CD4-positive, CD25-positive, alpha-beta regulatory T cell (primary cell): Measurements from ENCODE around the gene TTC27. TPM values are rescaled to one million over a fixed set of nuclear protein-coding genes. Genes with fewer than 3 reads are reported as not detected.

Experiments used
- ATAC-seq, 2 donors: fragments of 150-1000 bp; cut with Tn5 transposase; one replicate each; pipeline ENCODE4 v1.10.0; 2021; ENCODE audit warnings: low read depth in 2 of 2, moderate number of reproducible peaks in 2 of 2, moderate library complexity in 1 of 2
- DNase-seq, 3 donors: peaks; one replicate each; pipeline versions ENCODE4 v3.0.0 to v3.0.0-alpha.2; 2012 to 2022; ENCODE audit warnings: mixed read lengths in 1 of 3
- H3K27ac ChIP-seq: one replicate; pipeline ENCODE4 v1.7.0; 2013; ENCODE audit warnings: mild to moderate bottlenecking, low read length; ENCODE audit not compliant: insufficient read depth, poor library complexity, severe bottlenecking
- H3K27me3 ChIP-seq: one replicate; pipeline ENCODE4 v1.7.0; 2013; ENCODE audit warnings: low read length; ENCODE audit not compliant: control insufficient read depth, insufficient read depth
- H3K36me3 ChIP-seq: one replicate; pipeline ENCODE4 v1.7.0; 2013; ENCODE audit warnings: mild to moderate bottlenecking, low read length, moderate library complexity; ENCODE audit not compliant: control insufficient read depth, insufficient read depth
- H3K4me1 ChIP-seq: 2 replicates; pipeline ENCODE4 v1.7.0; 2013; ENCODE audit warnings: mild to moderate bottlenecking, low read length; ENCODE audit not compliant: insufficient read depth, control insufficient read depth, poor library complexity, severe bottlenecking
- H3K4me3 ChIP-seq: one replicate; pipeline ENCODE4 v1.7.0; 2013; ENCODE audit warnings: low read depth, mild to moderate bottlenecking, low read length, moderate library complexity
- H3K9me3 ChIP-seq, 2 experiments: 1 replicate in 1 of 2; 2 replicates in 1 of 2; pipeline ENCODE4 v1.7.0; 2013; ENCODE audit warnings: low read length in 2 of 2, mild to moderate bottlenecking in 1 of 2, moderate library complexity in 1 of 2; ENCODE audit not compliant: control insufficient read depth in 2 of 2
- H3K27ac Mint-ChIP-seq, 3 donors: one replicate each; pipeline ENCODE4 v1.8.0; 2020 to 2022; ENCODE audit warnings: mild to moderate bottlenecking in 3 of 3, mixed read lengths in 3 of 3, moderate library complexity in 2 of 3
- H3K27me3 Mint-ChIP-seq: one replicate; pipeline ENCODE4 v1.8.0; 2022; ENCODE audit warnings: mild to moderate bottlenecking, mixed read lengths
- H3K36me3 Mint-ChIP-seq: one replicate; pipeline ENCODE4 v1.8.0; 2020; ENCODE audit warnings: mixed read lengths
- H3K4me1 Mint-ChIP-seq, 4 donors: one replicate each; pipeline ENCODE4 v1.8.0; 2020 to 2022; ENCODE audit warnings: mixed read lengths in 4 of 4, mild to moderate bottlenecking in 1 of 4
- H3K4me3 Mint-ChIP-seq, 4 donors: one replicate each; pipeline ENCODE4 v1.8.0; 2020 to 2022; ENCODE audit warnings: mild to moderate bottlenecking in 4 of 4, mixed read lengths in 4 of 4, moderate library complexity in 3 of 4
- H3K9me3 Mint-ChIP-seq, 7 donors: one replicate each; pipeline ENCODE4 v1.8.0; 2020 to 2022; ENCODE audit warnings: mixed read lengths in 7 of 7, mild to moderate bottlenecking in 3 of 7, moderate library complexity in 2 of 7
- polyA plus RNA-seq, 4 donors: library from polyadenylated mRNA; unstranded; fragments of 300-500 nt; fragmentation: Illumina TruSeq; gene quantifications; one replicate each; pipeline ENCODE4 v1.2.3, GENCODE V29; 2021
- total RNA-seq: library from RNA; stranded (reverse); gene quantifications from one replicate; pipeline ENCODE4 v1.2.3, GENCODE V29; 2022

The TTC27 gene
- total and polyA plus RNA-seq, 5 donors from 2014 or later: 18.6 to 25.5 (median 23.6) TPM

DNA sequence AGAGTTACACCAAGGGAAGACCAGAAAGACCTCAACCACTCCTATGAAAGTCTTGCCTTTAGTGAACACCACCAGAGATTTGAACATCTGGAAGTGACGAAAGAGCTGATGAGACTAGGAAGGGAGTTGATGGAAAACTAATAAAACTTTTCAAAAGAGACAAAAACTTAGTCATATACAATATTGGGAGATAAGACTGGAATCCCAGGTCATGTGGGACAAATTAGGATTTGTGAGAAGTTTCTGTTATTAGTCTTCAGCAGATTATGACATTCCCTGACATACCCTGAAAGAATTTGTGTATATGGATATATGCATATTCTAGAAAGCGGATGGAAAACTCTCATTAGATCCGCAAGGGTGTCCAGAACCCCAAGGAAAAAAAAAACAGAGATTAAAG, 173.9 kb downstream of the TTC27 start:
- Histone ChIP-seq H3K27ac (no peak overlapping the region), H3K27me3 (no peaks in the 10 kb centered on the region), H3K4me3 (no peak overlapping the region), H3K4me1 (no peaks in the 10 kb centered on the region), H3K36me3 (peaks cover 3% of the 10 kb centered on the region), H3K9me3 (no peaks in the 10 kb centered on the region)
- no peak overlapping the region for H3K27ac Mint-ChIP-seq
- ATAC-seq (no peak), DNase-seq (no peak)
- H3K4me1 Mint-ChIP-seq: peaks cover 0 to 10% (median 3%) of the 10 kb centered on the region in 4 donors
- no peak overlapping the region for H3K4me3 Mint-ChIP-seq
- peaks cover 20% of the 10 kb centered on the region for H3K36me3 Mint-ChIP-seq
- H3K27me3 Mint-ChIP-seq: no peaks in the 10 kb centered on the region
- peaks cover 0 to 1% (median 0%) of the 10 kb centered on the region in 7 donors for H3K9me3 Mint-ChIP-seq

DNA sequence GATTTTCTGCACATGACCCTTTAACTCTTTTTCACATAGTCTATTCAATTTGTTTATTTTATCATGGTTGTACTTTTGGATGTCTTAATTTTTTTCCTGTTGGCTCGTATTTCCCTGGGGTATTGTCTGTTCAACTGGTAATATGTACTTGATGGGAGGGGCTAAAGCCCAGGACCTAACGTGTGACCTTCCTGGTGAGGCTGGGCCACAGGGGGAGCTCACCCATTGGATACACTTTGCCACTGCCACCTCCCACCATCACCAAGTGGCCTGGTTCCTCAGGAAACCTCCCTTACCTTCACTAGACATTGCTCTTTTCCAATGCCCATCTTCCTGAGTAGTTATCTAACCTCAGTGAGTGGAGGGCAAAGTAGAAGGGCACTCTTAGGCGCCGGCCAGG, 175.0 kb downstream of the TTC27 start:
- ATAC-seq: no peak
- no peaks in the 10 kb centered on the region for H3K4me1 ChIP-seq
- H3K4me3 Mint-ChIP-seq: no peak overlapping the region
- H3K27me3 Mint-ChIP-seq: no peaks in the 10 kb centered on the region
- peaks cover 17% of the 10 kb centered on the region for H3K36me3 Mint-ChIP-seq
- H3K4me1 Mint-ChIP-seq: peaks cover 0 to 10% (median 3%) of the 10 kb centered on the region in 4 donors
- H3K36me3 ChIP-seq: peaks cover 3% of the 10 kb centered on the region
- H3K27me3 ChIP-seq: no peaks in the 10 kb centered on the region
- H3K9me3 Mint-ChIP-seq: no peaks in the 10 kb centered on the region
- no peak overlapping the region for H3K4me3 ChIP-seq
- H3K27ac Mint-ChIP-seq: no peak overlapping the region
- no peaks in the 10 kb centered on the region for H3K9me3 ChIP-seq
- DNase-seq: no peak
- no peak overlapping the region for H3K27ac ChIP-seq

DNA sequence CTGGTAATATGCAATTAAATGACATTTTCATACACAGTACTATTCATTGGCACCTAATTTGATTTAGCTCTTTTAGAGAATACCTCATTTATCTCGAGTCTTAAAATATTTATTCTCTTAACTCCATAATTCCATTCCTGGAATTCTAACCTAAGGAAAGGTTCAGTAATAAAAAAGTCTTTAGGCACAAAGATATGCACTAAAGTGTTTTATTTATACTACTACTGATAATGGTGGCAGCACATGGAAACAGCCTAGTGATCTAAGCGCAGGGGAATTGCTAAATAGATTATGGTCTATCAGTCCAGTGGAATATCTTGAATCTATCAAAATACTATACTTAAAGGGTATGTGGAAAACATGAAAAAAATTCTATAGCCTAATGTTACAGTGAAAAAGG, 176.4 kb downstream of the TTC27 start:
- Mint-ChIP-seq H3K4me3 (no peak overlapping the region), H3K36me3 (peaks cover 24% of the 10 kb centered on the region), H3K4me1 (peaks cover 0 to 5% (median 2%) of the 10 kb centered on the region in 4 donors), H3K9me3 (no peaks in the 10 kb centered on the region), H3K27ac (no peak overlapping the region), H3K27me3 (no peaks in the 10 kb centered on the region)
- H3K9me3 ChIP-seq: no peaks in the 10 kb centered on the region
- H3K27me3 ChIP-seq: no peaks in the 10 kb centered on the region
- no peak overlapping the region for H3K27ac ChIP-seq
- H3K4me1 ChIP-seq: no peaks in the 10 kb centered on the region
- DNase-seq: no peak
- no peak overlapping the region for H3K4me3 ChIP-seq
- no peak for ATAC-seq
- peaks cover 3% of the 10 kb centered on the region for H3K36me3 ChIP-seq

DNA sequence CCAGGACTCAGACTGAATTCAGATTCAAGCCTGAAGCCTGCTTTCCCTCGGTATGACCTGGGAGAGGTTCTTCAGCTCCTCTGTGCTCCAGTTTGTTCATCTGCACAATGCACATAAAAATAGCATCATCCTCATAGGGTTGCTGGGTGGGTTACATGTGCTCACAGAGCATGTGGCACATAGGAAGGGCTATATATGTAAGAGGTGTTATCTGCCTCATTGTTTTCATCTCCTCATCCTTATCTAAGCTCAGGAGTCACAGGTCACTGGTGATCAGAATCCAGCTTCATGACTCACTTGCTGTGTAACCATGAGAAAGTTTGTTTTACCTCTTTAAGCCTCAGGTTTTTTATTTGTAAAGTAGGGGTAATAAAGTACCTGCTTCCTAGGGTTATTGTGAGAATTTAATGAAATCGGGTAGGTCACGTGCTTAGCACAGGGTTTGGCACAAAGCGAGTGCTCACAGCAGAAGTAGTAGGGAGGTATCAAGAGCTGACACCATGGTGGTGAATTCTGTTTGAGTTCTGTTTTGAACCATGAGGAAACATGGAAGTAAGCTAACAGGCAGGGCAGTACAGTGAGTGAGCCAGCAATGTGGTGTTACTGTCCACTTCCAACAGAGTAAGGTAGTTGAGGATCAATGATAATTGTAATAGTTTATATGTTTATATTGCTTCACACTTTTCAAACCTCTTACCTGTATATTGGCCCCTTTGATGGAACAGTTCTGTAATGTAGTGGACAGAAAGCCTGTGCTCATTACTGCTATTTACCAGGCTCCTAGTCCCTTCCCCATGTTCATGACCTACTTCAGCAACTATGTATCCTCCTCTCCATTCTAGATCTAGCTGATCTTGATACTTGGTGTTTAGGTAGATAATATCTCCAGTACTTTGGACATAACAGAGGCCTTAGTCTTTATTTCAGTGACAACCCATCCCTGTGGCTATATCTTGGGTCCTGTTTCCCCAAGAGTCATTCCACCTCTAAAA, 177.6 kb downstream of the TTC27 start:
- ATAC-seq (no peak), DNase-seq (no peak)
- no peaks in the 10 kb centered on the region for H3K9me3 Mint-ChIP-seq
- H3K9me3 ChIP-seq: no peaks in the 10 kb centered on the region
- H3K4me3 ChIP-seq: no peak overlapping the region
- H3K36me3 ChIP-seq: peaks cover 3% of the 10 kb centered on the region
- peak overlapping the region in 1 of 3 donors; percentile 2 for H3K27ac Mint-ChIP-seq
- H3K27me3 Mint-ChIP-seq: no peaks in the 10 kb centered on the region
- no peaks in the 10 kb centered on the region for H3K27me3 ChIP-seq
- peaks cover 0 to 5% (median 1%) of the 10 kb centered on the region in 4 donors for H3K4me1 Mint-ChIP-seq
- H3K27ac ChIP-seq: no peak overlapping the region
- no peaks in the 10 kb centered on the region for H3K4me1 ChIP-seq
- peaks cover 29% of the 10 kb centered on the region for H3K36me3 Mint-ChIP-seq
- H3K4me3 Mint-ChIP-seq: no peak overlapping the region

DNA sequence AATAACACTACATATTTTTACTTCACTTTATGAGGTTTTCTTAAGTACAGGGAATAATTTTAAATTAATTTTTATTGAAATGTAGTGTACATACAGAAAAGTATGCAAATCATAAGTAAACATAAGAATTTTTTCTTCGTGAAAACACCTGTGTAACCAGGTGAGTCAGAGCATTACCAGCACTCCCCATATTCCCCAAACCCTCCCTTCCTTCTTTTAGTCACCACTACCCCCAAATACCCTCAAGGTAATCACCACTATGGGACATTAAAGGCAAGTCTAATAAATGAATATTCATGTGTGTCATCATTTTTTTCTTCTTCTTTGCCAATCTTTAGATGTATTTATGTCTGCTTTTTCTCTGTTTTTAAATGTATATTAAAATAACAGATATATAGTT, 179.0 kb downstream of the TTC27 start:
- no peaks in the 10 kb centered on the region for H3K4me1 ChIP-seq
- no peaks in the 10 kb centered on the region for H3K27me3 ChIP-seq
- ATAC-seq (no peak), DNase-seq (no peak)
- Mint-ChIP-seq H3K27ac (no peak overlapping the region), H3K27me3 (no peaks in the 10 kb centered on the region), H3K4me1 (no peaks in the 10 kb centered on the region), H3K4me3 (no peak overlapping the region), H3K9me3 (no peaks in the 10 kb centered on the region), H3K36me3 (peaks cover 39% of the 10 kb centered on the region)
- H3K36me3 ChIP-seq: peaks cover 8% of the 10 kb centered on the region
- no peaks in the 10 kb centered on the region for H3K9me3 ChIP-seq
- H3K4me3 ChIP-seq: no peak overlapping the region
- H3K27ac ChIP-seq: no peak overlapping the region

- H3K4me1 Mint-ChIP-seq: no peaks in the 10 kb centered on the region
- no peak overlapping the region for H3K27ac ChIP-seq
- no peak for DNase-seq
- H3K27ac Mint-ChIP-seq: peak overlapping the region in 2 of 3 donors; percentile 44 to 91
- H3K9me3 ChIP-seq: no peaks in the 10 kb centered on the region
- no peak for ATAC-seq
- no peaks in the 10 kb centered on the region for H3K27me3 ChIP-seq
- H3K4me3 Mint-ChIP-seq: no peak overlapping the region
- peaks cover 39% of the 10 kb centered on the region for H3K36me3 Mint-ChIP-seq
- no peak overlapping the region for H3K4me3 ChIP-seq
- no peaks in the 10 kb centered on the region for H3K9me3 Mint-ChIP-seq
- peaks cover 9% of the 10 kb centered on the region for H3K36me3 ChIP-seq
- H3K4me1 ChIP-seq: no peaks in the 10 kb centered on the region
- H3K27me3 Mint-ChIP-seq: no peaks in the 10 kb centered on the region
Observed at GRCh38 chr2:32807662-32808061, 179.8 kb downstream of the TTC27 start.

DNA sequence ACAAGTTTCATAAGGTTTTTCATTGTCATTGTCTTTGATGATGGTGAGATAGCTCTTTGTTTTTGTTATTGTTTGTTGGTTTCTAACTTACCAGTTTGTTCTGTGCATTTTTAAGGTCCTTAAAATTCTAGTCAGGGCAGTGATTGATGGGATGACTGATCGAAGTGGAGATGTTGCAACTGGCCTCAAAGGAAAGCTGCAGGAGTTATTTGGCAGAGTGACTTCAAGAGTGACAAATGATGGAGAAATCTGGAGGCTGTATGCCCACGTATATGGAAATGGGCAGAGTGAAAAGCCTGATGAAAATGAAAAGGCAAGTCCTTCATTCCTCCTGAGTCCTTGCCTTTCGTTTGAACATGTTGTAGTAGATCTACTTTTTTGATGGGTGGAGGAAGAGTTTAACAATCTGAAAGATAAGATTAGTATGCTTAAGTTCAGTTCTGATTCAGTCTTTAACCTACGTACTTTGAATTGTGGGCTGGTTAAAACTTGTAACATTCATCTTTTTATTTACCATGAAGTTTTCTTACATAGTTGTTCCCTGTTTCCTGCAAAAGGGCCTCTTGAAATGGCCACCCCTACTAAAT, 183.2 kb downstream of the TTC27 start:
- Mint-ChIP-seq H3K9me3 (no peaks in the 10 kb centered on the region), H3K27ac (peak overlapping the region in 1 of 3 donors; percentile 14), H3K4me1 (no peaks in the 10 kb centered on the region), H3K4me3 (no peak overlapping the region), H3K27me3 (no peaks in the 10 kb centered on the region), H3K36me3 (peaks cover 54% of the 10 kb centered on the region)
- H3K27ac ChIP-seq: no peak overlapping the region
- H3K9me3 ChIP-seq: no peaks in the 10 kb centered on the region
- H3K36me3 ChIP-seq: peaks cover 8% of the 10 kb centered on the region
- H3K27me3 ChIP-seq: no peaks in the 10 kb centered on the region
- H3K4me1 ChIP-seq: no peaks in the 10 kb centered on the region
- no peak for DNase-seq
- no peak overlapping the region for H3K4me3 ChIP-seq
- ATAC-seq: no peak
